IPS DF 6.9 (cell line): ENCODE measurements around the gene ACTL7B.
"Not testable (repeated sequence)": the region's sequence is repeated elsewhere in the genome, so short reads cannot be mapped to it uniquely, and the experiment has no call there.

Experiments used
- DNase-seq: peaks from one replicate; pipeline ENCODE4 v3.0.0-alpha.2; 2013; ENCODE audit warnings: low read depth, low spot score
- H3K27ac ChIP-seq: one replicate; pipeline ENCODE4 v1.5.1; 2013; ENCODE audit warnings: low read length, control low read depth
- H3K27me3 ChIP-seq: 2 replicates; pipeline ENCODE4 v1.6.1; 2013; ENCODE audit warnings: mild to moderate bottlenecking, low read length; ENCODE audit not compliant: control insufficient read depth, insufficient read depth
- H3K36me3 ChIP-seq: 2 replicates; pipeline ENCODE4 v1.6.1; 2013; ENCODE audit warnings: low read length; ENCODE audit not compliant: control insufficient read depth, insufficient read depth
- H3K4me1 ChIP-seq: 2 replicates; pipeline ENCODE4 v1.6.1; 2013; ENCODE audit warnings: low read length; ENCODE audit not compliant: control insufficient read depth, insufficient read depth
- H3K4me3 ChIP-seq: 2 replicates; pipeline ENCODE4 v1.5.1; 2013; ENCODE audit warnings: mild to moderate bottlenecking, low read length
- H3K9me3 ChIP-seq: 2 replicates; pipeline ENCODE4 v1.6.1; 2013; ENCODE audit warnings: low read length, inconsistent platforms; ENCODE audit not compliant: control insufficient read depth, insufficient read depth
- WGBS: extraction: QIAGEN DNeasy Blood & Tissue Kit; methylation state at CpG from one replicate; pipeline ENCODE4 v1.1.7; 2013; ENCODE audit warnings: mixed read lengths, missing lambda C conversion rate; ENCODE audit not compliant: insufficient read length, insufficient coverage; 5-methylcytosine and 5-hydroxymethylcytosine counted together

The ACTL7B gene

GRCh38 chr9:108886594-108887271 is 30.9 kb upstream of the ACTL7B start:
- not testable (repeated sequence) for H3K36me3 ChIP-seq
- no CpG with 5 or more reads among the region's 3 CpGs for WGBS

GRCh38 chr9:108885643-108886348 is 30.0 kb upstream of the ACTL7B start:
- Histone ChIP-seq H3K4me1 (no peaks in the 10 kb centered on the region), H3K36me3 (no peaks in the 10 kb centered on the region; the same call in 1 of the 2 replicates), H3K27ac (no peak overlapping the region), H3K27me3 (no peaks in the 10 kb centered on the region), H3K9me3 (no peaks in the 10 kb centered on the region), H3K4me3 (no peak overlapping the region)
- WGBS = no CpG with 5 or more reads among the region's 1 CpG
- no peak for DNase-seq

More at GRCh38 chr9:108886594-108887271, 30.9 kb upstream of the ACTL7B start:
- H3K4me1 ChIP-seq, H3K27ac ChIP-seq, H3K9me3 ChIP-seq, H3K27me3 ChIP-seq, DNase-seq, H3K4me3 ChIP-seq: not testable (repeated sequence)

- no CpG with 5 or more reads among the region's 3 CpGs for WGBS
- H3K36me3 ChIP-seq = peaks cover 3% of the 10 kb centered on the region; the same call in 1 of the 2 replicates
Observed at GRCh38 chr9:108884701-108885100, 28.9 kb upstream of the ACTL7B start.

GRCh38 chr9:108883085-108883484 is 27.3 kb upstream of the ACTL7B start:
- Histone ChIP-seq H3K27me3 (no peaks in the 10 kb centered on the region), H3K9me3 (no peaks in the 10 kb centered on the region), H3K4me3 (no peak overlapping the region), H3K36me3 (peaks cover 9% of the 10 kb centered on the region; the same call in 1 of the 2 replicates), H3K27ac (no peak overlapping the region), H3K4me1 (no peaks in the 10 kb centered on the region)
- WGBS = no CpG with 5 or more reads among the region's 3 CpGs
- no peak for DNase-seq

More at GRCh38 chr9:108884701-108885100, 28.9 kb upstream of the ACTL7B start:
- Histone ChIP-seq H3K4me1 (no peaks in the 10 kb centered on the region), H3K27me3 (no peaks in the 10 kb centered on the region), H3K9me3 (no peaks in the 10 kb centered on the region), H3K27ac (no peak overlapping the region), H3K4me3 (no peak overlapping the region)
- no peak for DNase-seq

- Histone ChIP-seq H3K9me3 (no peaks in the 10 kb centered on the region), H3K27me3 (no peaks in the 10 kb centered on the region), H3K4me3 (no peak overlapping the region), H3K36me3 (peaks cover 9% of the 10 kb centered on the region; the same call in 1 of the 2 replicates), H3K27ac (no peak overlapping the region), H3K4me1 (no peaks in the 10 kb centered on the region)
- no CpG with 5 or more reads among the region's 6 CpGs for WGBS
- no peak for DNase-seq
Observed at GRCh38 chr9:108882052-108882888, 26.5 kb upstream of the ACTL7B start.

- Histone ChIP-seq H3K27me3 (no peaks in the 10 kb centered on the region), H3K4me3 (no peak overlapping the region), H3K4me1 (no peaks in the 10 kb centered on the region), H3K36me3 (peaks cover 9% of the 10 kb centered on the region; the same call in 1 of the 2 replicates), H3K27ac (no peak overlapping the region), H3K9me3 (no peaks in the 10 kb centered on the region)
- no peak for DNase-seq
- WGBS = no CpG with 5 or more reads among the region's 3 CpGs
Observed at GRCh38 chr9:108880738-108881316, 25.0 kb upstream of the ACTL7B start.

- DNase-seq = no peak
- whole genome bisulfite sequencing = no CpG with 5 or more reads among the region's 2 CpGs
- Histone ChIP-seq H3K27ac (no peak overlapping the region), H3K4me1 (no peaks in the 10 kb centered on the region), H3K4me3 (no peak overlapping the region), H3K9me3 (no peaks in the 10 kb centered on the region), H3K36me3 (peaks cover 9% of the 10 kb centered on the region; the same call in 1 of the 2 replicates), H3K27me3 (no peaks in the 10 kb centered on the region)
Observed at GRCh38 chr9:108877524-108877923, 21.7 kb upstream of the ACTL7B start.

- H3K27me3 ChIP-seq = no peaks in the 10 kb centered on the region
- no CpG with 5 or more reads among the region's 5 CpGs for WGBS
- DNase-seq = no peak
- H3K9me3 ChIP-seq = no peaks in the 10 kb centered on the region
- H3K4me1 ChIP-seq = no peaks in the 10 kb centered on the region
- H3K36me3 ChIP-seq = peaks cover 9% of the 10 kb centered on the region; the same call in 1 of the 2 replicates
- no peak overlapping the region for H3K27ac ChIP-seq
- H3K4me3 ChIP-seq = no peak overlapping the region
Observed at GRCh38 chr9:108876425-108876824, 20.6 kb upstream of the ACTL7B start.

- H3K36me3 ChIP-seq = peaks cover 6% of the 10 kb centered on the region; the same call in 1 of the 2 replicates
Observed at GRCh38 chr9:108874058-108874788, 18.4 kb upstream of the ACTL7B start.

More at GRCh38 chr9:108874058-108874788, 18.4 kb upstream of the ACTL7B start:
- Histone ChIP-seq H3K9me3 (no peaks in the 10 kb centered on the region), H3K4me3 (no peak overlapping the region), H3K4me1 (no peaks in the 10 kb centered on the region), H3K27ac (no peak overlapping the region), H3K27me3 (no peaks in the 10 kb centered on the region)
- DNase-seq = no peak
- no CpG with 5 or more reads among the region's 4 CpGs for WGBS
